ENCODE measurements around the gene SMARCA1.

- TF ChIP-seq CTCF (IDR thresholded peaks at IDR 0.05) (no peak), POLR2A (IDR thresholded peaks at IDR 0.05) (no peak), POLR2AphosphoS5 (IDR thresholded peaks at IDR 0.05) (no peak)
Measured at GRCh38 chrX:129450123-129450522, 73.2 kb downstream of the SMARCA1 start.

Measured in stomach (tissue), 4 donors.